CMK (cell line): ENCODE data around the gene FOXP4.
A peak's percentile ranks its signal among the peaks of the same experiment; 100 is the strongest.

Experiments
- DNase-seq: peaks from one replicate; pipeline ENCODE4 v3.0.0-alpha.2; 2010; ENCODE audit warnings: low read depth

FOXP4 gene

GRCh38 chr6:41583565-41583964, 37.4 kb downstream of the FOXP4 start:
- DNase-seq = no peak

- no peak for DNase-seq
Observed at GRCh38 chr6:41584205-41584604, 38.0 kb downstream of the FOXP4 start.

GRCh38 chr6:41584668-41585205, 38.6 kb downstream of the FOXP4 start:
- no peak for DNase-seq

- no peak for DNase-seq
Observed at GRCh38 chr6:41585605-41586004, 39.4 kb downstream of the FOXP4 start.

GRCh38 chr6:41586252-41587007, 40.2 kb downstream of the FOXP4 start:
- no peak for DNase-seq

GRCh38 chr6:41587131-41587879, 41.1 kb downstream of the FOXP4 start:
- DNase-seq = no peak

GRCh38 chr6:41588111-41588510, 41.9 kb downstream of the FOXP4 start:
- DNase-seq = no peak

GRCh38 chr6:41589223-41589622, 43.0 kb downstream of the FOXP4 start:
- no peak for DNase-seq

GRCh38 chr6:41589636-41590622, 43.7 kb downstream of the FOXP4 start:
- no peak for DNase-seq

GRCh38 chr6:41591122-41591521, 44.9 kb downstream of the FOXP4 start:
- no peak for DNase-seq

- peak; percentile 30 for DNase-seq
Observed at GRCh38 chr6:41591859-41592502, 45.8 kb downstream of the FOXP4 start.

- DNase-seq = no peak
Observed at GRCh38 chr6:41593406-41593805, 47.2 kb downstream of the FOXP4 start.

- no peak for DNase-seq
Observed at GRCh38 chr6:41593839-41594238, 47.7 kb downstream of the FOXP4 start.

GRCh38 chr6:41594326-41594725, 48.1 kb downstream of the FOXP4 start:
- DNase-seq = no peak

GRCh38 chr6:41594766-41595165, 48.6 kb downstream of the FOXP4 start:
- no peak for DNase-seq

- DNase-seq = no peak
Observed at GRCh38 chr6:41595166-41595565, 49.0 kb downstream of the FOXP4 start.

GRCh38 chr6:41596096-41596685, 50.0 kb downstream of the FOXP4 start:
- DNase-seq = no peak

- DNase-seq = no peak
Observed at GRCh38 chr6:41596807-41597206, 50.6 kb downstream of the FOXP4 start.

- no peak for DNase-seq
Observed at GRCh38 chr6:41597246-41598000, 51.2 kb downstream of the FOXP4 start.

GRCh38 chr6:41598670-41599014, 52.5 kb downstream of the FOXP4 start:
- DNase-seq = no peak
